SKM-1 (cell line): ENCODE data around the gene SULT2A1.
"Not testable (repeated sequence)": the region's sequence is repeated elsewhere in the genome, so short reads cannot be mapped to it uniquely, and the experiment has no call there.

Experiments
- DNase-seq: peaks from one replicate; lab custom pipeline; 2025; ENCODE audit not compliant: unreplicated experiment; lab: John Stamatoyannopoulos, UW

SULT2A1 gene, protein sequence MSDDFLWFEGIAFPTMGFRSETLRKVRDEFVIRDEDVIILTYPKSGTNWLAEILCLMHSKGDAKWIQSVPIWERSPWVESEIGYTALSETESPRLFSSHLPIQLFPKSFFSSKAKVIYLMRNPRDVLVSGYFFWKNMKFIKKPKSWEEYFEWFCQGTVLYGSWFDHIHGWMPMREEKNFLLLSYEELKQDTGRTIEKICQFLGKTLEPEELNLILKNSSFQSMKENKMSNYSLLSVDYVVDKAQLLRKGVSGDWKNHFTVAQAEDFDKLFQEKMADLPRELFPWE

DNA sequence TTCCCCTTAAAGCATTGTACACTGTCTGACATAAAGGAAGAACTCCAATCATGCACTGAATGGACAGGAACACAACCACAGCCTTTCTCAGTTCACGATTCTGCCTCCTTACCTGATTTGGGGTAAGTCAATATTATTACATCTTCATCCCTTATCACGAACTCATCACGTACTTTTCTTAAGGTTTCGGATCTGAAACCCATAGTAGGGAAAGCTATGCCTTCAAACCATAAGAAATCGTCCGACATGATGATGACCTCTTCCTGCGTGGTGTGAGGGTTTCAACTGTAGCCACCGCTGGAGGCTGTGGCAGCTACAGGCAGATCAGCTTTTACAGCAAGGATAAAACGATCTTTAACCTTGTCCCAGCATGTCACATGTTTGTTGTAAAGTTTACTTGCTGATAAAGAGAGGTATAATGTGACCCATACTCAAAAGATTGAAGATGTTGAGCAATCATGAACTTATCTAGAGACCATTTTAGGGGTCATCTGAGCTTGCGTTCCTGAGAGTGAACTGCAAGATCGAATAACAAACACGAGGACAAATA lies at the start of gene SULT2A1:
SULT2A1 (minus strand) TSS at position 306 of the 550 bp plus-strand sequence; CDS start at position 248, 58 bp downstream.
- no peak for DNase-seq

DNA sequence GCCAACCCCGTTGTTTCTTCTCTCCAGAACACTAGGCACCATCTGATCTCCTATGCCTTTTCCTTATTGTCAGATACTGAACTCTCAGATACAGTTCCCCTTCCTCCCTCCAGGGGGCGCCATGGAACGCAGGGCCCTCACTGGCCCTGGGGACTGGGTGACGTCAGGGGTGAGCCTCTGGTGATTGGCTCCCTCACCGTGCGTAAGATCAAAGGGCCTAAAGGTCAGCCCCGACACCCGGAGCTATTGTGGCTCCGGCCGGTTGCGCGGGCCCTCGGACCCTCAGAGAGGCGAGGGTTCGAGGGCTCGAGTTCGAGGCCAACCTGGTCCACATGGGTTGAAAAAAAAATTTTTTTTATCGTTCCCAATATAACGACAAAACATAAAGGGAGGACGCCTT lies 42.5 kb upstream of the SULT2A1 start:
- DNase-seq: not testable (repeated sequence)

DNA sequence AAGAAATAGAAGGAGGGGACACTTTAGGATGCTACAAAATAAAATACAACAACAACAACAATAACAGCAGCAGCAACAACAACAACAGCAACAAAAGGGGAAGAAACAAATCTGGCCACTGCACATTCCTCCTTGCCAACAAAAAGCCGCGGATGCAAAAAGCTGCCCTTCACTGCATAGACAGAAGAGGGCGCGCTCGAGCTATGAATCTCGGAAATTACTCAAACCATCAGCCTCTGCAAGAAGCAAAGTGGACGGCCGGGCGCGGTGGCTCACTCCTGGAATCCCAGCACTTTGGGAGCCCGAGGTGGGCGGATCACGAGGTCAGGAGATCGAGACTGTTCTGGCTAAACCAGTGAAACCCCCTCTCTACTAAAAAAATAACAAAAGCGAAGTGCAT lies 34.0 kb upstream of the SULT2A1 start:
- not testable (repeated sequence) for DNase-seq

DNA sequence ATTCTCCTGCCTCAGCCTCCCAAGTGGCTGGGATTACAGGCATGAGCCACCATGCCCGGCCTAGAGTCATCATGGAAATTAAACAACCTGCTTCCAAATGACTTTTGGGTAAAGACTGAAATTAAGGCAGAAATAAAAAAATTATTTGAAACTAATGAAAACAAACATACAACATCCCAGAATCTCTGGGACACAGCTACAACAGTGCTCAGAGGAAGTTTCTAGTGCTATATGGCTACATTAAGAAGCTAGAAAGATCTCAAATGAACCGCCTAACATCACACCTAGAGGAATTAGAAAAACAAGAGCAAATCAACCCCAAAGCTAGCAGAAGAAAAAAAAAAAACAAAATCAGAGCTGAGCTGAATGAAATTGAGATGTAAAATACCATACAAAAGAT lies 24.1 kb upstream of the SULT2A1 start:
- DNase-seq: not testable (repeated sequence)

DNA sequence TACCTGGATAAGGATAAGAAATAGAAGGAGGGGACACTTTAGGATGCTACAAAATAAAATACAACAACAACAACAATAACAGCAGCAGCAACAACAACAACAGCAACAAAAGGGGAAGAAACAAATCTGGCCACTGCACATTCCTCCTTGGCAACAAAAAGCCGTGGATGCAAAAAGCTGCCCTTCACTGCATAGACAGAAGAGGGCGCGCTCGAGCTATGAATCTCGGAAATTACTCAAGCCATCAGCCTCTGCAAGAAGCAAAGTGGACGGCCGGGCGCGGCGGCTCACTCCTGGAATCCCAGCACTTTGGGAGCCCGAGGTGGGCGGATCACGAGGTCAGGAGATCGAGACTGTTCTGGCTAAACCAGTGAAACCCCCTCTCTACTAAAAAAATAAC lies 23.2 kb upstream of the SULT2A1 start:
- not testable (repeated sequence) for DNase-seq

DNA sequence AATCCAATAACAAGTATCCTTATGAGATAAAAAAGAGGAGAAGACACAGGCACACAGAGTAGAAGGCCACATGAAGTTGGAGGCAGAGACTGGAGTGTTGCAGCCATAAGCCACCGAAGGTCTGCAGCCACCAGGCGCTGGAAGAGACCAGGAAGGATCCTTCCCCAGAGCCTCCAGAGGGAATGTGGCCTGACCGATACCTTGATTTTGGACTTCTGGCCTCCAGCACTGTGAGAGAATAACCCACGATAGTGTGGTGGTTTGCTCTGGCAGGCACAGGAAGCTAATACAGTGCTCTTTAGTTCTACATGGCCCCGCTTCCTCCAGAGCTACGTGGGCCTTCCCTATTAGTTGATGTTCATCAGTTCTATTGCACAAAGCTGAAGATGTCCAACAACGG lies 15.3 kb upstream of the SULT2A1 start:
- DNase-seq: no peak

DNA sequence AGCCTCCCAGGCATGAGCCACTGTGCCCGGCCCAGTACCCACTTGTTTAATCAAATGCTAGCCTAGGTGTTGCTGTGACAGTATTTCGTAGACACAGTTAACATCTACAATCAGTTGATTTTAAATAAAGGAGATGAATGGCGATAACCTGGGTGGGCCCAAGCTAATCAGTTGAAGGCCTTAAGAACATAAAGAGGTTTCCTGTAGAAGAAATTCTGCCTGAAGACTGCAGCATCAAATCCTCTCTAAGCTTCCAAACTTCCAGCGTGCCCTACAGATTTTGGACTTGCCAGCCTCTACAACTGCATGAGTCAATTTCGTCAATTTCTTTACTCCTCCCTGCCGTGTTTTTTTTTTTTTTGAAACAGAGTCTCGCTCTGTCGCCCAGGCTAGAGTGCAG lies 13.2 kb upstream of the SULT2A1 start:
- DNase-seq: no peak

DNA sequence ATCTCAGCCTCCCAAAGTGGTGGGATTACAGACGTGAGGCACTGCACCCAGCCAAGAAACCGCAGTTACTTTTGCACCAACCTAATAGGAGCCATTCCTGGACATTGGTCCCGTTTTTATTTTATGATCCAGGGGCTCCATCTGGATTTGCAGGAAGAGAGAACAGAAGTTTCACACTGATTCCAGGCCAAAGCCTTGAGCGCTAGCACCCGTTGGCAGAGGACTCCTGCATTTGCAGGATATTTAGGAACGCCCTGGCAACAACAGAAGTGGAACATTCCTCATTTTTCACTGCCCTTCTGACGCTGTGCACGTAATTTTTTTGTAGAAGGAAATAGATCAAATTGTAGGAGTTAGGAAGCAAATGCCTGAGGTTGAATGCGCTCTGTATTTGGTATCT lies 11.7 kb upstream of the SULT2A1 start:
- no peak for DNase-seq

DNA sequence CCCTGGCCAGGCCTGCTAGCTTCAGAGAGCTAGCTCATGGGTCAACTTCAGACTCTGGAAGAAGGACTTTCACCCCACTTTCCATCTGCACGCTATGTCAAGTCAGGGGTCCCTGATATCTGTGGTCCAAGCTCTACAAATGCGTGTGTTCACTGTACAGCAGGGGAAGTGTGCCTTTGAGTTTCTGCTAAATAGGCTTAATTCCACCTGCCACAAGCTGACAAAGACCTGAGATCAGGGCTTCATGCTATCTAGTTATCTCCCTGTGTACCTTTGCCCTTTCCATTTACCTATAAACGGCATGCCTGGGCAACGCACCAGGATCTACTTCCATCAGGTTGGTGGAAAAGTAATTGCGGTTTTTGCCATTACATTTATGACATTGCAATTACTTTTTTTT lies 10.7 kb upstream of the SULT2A1 start:
- DNase-seq: no peak

DNA sequence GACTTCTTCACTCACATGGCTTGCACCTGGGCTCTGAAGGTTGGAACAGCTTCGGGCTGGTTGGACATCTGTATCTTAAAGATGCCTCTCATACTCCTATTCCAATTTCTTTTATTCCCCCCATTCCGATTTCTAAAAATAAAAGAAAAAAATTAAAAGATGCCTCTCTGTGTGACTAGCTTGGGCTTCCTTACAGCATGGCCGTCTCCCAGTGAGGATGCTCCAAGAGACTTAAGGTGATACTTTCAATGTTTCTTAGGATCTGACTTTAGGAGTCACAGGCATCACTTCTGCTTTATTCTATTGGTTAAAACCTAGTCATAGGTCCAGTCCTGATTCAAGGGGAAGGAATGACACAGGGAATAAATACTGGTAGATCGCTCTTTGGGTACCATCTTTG lies 9.9 kb upstream of the SULT2A1 start:
- DNase-seq: no peak

DNA sequence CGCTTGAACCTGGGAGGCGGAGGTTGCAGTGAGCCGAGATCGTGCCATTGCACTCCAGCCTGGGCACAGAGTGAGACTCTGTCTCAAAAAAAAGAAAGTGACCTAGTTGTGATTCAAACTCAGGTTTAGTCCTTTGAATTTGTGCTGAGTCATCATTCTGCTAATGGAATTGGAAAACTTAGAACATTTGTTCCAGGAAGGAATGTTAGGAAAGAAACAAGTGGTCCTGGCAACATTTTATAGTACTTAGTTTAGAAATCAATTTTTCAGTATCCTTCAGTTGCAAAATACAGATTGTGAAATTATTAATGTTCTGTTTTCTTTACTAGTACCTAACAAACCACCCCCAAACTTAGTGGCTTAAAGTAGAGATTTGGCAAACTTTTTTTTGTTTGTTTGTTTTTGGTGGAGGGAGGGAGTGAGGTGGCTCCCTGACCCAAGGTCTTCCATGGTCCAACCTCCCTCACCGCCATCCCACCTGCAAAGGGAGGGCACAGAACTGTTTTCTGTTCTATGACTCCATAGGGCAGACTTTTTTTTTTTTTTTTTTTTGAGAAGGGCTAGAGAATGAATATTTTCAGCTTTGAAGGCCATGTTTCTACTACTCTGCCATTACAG lies 9.2 kb upstream of the SULT2A1 start:
- DNase-seq: no peak

DNA sequence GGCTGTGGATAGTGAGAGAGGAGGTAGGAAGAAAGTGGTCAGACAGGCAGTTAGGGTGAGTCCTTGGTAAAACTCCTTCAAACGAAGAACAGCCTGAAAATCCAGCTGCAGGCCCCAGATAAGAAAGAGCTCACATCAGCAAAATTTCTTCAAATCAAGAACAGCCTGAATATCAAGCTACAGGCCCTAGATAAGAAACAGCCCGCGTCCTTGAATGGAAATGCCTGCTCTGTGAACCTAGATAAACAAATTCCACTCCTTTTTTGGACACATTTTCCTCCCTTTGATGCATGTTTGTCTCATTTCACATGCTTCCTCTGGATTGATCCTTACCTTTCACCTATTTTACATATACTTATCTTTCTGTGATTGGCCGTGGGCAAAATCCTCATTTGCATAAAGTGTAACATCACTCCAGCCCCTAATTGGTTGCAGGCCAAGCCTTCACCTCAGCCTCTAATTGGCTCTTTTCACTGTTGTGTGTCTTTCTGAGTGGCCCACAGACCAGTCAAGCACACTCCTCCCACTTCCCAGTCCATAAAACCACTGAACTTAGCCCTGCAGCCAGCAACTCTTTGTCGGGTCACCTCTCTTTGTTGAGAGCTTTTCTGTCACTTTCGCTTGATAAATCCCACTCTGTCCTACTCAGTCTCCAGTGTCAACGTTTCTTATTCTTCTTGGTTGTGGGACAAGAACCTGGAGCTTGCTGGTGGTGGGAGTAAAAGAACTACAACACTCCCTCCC lies 6.0 kb upstream of the SULT2A1 start:
- no peak for DNase-seq

DNA sequence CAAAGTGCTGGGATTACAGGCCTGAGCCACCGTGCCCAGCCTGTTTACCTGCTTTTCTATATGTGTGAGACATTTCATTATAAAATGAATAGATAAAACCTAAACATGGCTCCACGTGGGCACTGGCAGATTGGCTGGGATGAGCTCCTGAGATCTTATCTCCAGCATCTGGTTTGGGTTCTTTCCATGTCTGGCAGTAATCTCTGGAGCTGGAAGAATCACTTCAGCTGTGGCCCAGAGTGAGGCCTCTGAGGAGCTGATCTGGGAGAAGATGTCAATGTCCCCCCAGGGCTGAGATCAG lies 5.5 kb upstream of the SULT2A1 start:
- no peak for DNase-seq

DNA sequence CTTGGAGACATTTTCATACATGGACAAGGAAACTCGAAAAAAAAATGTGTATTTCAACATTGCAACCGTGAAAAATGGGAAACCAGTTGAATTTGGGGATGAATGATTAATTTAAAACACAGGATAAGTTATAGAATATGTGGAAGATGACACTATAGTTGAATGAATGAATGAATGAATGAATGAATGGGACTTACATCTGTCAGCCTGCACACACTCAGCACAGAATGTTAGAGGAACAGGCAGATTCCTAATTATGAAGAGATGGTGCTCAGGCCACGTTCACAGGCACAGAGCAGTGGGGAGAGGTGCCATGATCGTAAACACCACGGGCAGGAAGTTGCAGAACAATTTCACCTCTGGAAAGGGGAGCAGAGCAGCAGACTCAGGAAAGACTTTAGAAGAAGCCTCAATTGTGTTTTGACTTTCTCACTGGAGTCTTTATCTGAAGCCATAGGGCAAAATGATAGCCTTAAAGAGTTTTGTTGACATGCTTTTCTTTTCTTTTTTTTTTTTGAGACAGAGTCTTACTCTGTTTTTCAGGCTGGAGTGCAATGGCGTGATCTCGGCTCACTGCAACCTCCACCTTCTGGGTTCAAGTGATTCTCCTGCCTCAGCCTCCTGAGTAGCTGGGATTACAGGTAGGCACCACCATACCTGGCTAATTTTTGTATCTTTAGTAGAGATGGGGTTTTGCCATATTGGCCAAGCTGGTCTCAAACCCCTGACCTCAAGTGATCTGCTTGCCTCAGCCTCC lies 4.9 kb upstream of the SULT2A1 start:
- no peak for DNase-seq

DNA sequence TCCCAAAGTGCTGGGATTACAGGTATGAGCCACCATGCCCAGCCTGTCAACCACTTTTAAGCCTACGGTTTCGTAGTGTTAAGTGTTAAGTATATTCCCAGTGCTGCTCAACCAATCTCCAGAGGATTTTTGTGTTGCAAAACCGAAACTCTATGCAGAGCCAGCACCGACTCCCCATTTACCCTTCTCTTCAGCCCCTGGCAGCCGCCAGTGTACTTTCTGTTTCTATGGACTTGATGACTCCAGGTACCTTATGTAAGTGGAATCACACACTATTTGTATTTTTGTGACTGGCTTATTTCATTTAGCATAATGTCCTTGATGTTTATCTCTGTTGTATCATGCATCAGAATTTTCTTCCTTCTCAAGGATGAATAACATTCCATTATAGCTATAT lies 1.1 kb downstream of the SULT2A1 start:
- DNase-seq: no peak

DNA sequence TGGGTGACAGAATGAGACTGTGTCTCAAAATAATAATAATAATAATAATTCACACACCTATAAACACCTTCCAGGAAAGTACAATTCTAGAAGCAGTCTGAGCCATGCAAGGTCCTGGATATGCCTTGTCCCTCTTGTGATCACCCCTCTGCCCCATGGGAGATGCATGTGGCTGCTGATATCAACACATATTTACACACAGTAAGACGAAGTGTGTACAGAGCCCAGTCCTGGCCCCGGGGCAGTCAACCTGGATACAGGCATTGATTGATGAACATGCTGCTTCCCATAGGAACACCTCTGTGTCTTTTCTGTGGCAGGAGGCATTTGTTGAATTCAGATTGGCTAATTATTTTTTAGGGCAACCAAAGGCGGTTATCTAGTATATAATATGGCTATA lies 3.2 kb downstream of the SULT2A1 start:
- DNase-seq: no peak

DNA sequence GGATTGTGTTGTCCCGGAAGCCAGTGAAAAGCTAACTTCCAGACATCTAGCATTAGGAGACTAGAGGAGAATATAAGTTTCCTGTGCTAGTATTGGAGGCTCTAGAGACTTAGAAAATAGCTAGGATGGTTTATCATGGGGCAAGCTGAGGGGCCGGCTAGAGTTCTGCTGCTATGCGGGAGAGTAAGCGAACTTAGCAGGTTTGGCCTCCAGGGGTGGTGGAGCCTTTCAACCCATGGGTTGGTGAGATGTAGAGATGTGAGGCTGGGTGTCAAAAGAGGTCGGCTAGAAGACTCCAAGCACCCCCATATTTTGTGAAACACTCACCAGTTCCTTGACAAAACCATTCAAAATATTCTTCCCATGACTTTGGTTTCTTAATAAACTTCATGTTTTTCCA lies 4.4 kb downstream of the SULT2A1 start:
- no peak for DNase-seq

DNA sequence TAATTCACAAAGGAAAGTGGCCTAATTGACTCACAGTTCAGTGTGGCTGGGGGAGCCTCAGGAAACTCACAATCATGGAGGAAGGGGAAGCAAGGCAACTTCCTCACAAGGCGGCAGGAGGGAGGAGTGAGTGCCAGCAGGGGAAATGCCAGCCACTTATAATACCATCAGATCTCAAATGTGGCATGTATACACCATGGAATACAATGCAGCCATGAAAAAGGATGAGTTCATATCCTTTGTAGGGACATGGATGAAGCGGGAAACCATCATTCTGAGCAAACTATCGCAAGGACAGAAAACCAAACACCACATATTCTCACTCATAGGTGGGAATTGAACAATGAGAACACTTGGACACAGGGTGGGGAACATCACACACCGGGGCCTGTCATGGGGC lies 6.7 kb downstream of the SULT2A1 start:
- not testable (repeated sequence) for DNase-seq

DNA sequence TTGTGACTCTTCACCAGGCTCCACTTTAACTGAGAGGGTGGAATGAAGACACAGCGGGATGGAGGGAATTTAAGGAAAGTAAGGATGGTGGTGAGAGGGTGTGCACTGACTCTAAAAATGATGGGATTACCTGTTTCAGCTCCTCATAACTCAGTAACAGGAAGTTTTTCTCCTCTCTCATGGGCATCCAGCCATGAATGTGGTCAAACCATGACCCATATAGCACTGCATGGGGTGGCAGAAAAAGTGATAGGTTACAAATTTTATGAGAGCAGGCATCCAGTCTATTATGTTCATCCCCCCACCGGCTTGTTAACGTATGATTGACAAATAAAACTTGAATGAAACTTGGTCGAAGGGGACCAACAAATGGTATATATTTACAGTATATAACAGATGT lies 7.2 kb downstream of the SULT2A1 start:
- DNase-seq: no peak

DNA sequence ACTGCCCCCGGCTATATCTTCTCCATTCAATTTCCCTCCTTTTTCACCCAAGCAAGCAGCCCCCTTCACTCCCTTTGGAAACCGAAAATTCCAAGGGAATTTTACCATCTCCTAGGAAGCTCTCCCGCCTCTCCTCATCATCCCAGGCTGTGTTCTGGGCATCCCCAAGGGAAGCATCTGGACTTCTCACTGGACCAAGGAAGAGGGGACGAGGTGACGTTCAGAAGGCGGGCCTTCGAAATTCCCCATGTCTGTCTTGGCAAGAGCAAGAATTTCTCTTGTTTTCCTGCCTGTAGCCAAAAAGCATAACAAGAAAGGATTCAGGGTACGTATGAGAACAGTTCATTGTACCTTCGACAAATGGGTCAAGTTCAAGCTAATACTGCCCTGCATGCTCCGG lies 20.9 kb downstream of the SULT2A1 start:
- DNase-seq: no peak

DNA sequence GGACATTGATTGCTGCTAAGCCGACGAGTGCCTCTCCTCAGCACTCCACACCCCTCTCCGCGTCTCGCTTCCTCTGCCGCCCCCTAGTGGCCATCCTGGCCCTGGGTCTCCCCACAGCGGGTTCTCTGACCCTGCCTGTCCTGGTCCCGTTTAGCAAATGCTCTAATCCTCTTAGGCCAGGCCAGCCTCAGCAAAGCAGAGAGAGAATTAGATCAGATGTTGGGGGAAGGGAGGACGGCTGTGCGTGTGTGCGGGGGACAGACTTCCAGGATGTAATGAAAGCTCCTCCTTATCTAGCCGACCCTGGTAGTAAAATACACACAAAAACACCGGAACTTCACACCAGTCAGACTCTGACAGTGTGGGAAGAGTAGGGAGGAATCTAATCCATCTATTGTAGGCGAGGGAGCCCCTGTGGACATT lies 22.6 kb downstream of the SULT2A1 start:
- no peak for DNase-seq
